ENCODE results near the gene ACSF2. TPM values are rescaled to one million over a fixed set of nuclear protein-coding genes. Genes with fewer than 3 reads are reported as not detected.

Gene ACSF2
- 10 to 100 TPM; 24.2 to 40.6 (median 25.8) TPM for total RNA-seq
- 21.2 TPM for total RNA-seq (2013)

- intact Hi-C loops (cut with micrococcal nuclease) = no loop called here
- peaks cover 21 to 25% of the 10 kb centered on the region in 2 donors for H3K4me1 Mint-ChIP-seq
- Histone ChIP-seq H3K27ac (ENCODE audit: low read length) (peak within 1 kb of the TSS; percentile 61), H3K4me1 (ENCODE audit: control insufficient read depth, insufficient read depth, low read length) (peaks cover 31% of the 10 kb centered on the region), H3K4me3 (ENCODE audit: low read length) (peak within 1 kb of the TSS; percentile 78), H3K36me3 (ENCODE audit: control insufficient read depth, insufficient read depth, low read length) (no peaks in the 10 kb centered on the region), H3K9me3 (ENCODE audit: control insufficient read depth, insufficient read depth, low read length) (no peaks in the 10 kb centered on the region), H3K27me3 (ENCODE audit: control insufficient read depth, insufficient read depth, low read length) (no peaks in the 10 kb centered on the region)
- no peaks in the 10 kb centered on the region for H3K9me3 Mint-ChIP-seq
- under 1% methylated on average over 70 of the region's 70 CpGs for WGBS (ENCODE audit: insufficient coverage)
- DNase-seq = peak; percentile 51 to 77
- no peak for TF ChIP-seq CTCF (IDR thresholded peaks at IDR 0.05)
- ATAC-seq = peak; percentile 87 to 90 (median 88)
- H3K27me3 Mint-ChIP-seq (ENCODE audit: low read depth in 2 of 2) = no peaks in the 10 kb centered on the region
- no peaks in the 10 kb centered on the region for H3K36me3 Mint-ChIP-seq
- H3K27ac Mint-ChIP-seq = peak within 1 kb of the TSS; percentile 75 to 87
- peak within 1 kb of the TSS; percentile 89 for H3K4me3 Mint-ChIP-seq
Measured at GRCh38 chr17:50425682-50426471, at the start of gene ACSF2. TSS of gene ACSF2 (plus strand) at chr17:50426218. CDS start at chr17:50426262, 44 bp downstream.

- TF ChIP-seq CTCF (IDR thresholded peaks at IDR 0.05) = no peak
- DNase-seq (no peak), ATAC-seq (no peak)
- Histone ChIP-seq H3K27ac (ENCODE audit: low read length) (no peak overlapping the region), H3K27me3 (ENCODE audit: control insufficient read depth, insufficient read depth, low read length) (no peaks in the 10 kb centered on the region), H3K4me1 (ENCODE audit: control insufficient read depth, insufficient read depth, low read length) (no peaks in the 10 kb centered on the region), H3K36me3 (ENCODE audit: control insufficient read depth, insufficient read depth, low read length) (peaks cover 42% of the 10 kb centered on the region), H3K4me3 (ENCODE audit: low read length) (no peak overlapping the region), H3K9me3 (ENCODE audit: control insufficient read depth, insufficient read depth, low read length) (no peaks in the 10 kb centered on the region)
- no peaks in the 10 kb centered on the region for H3K4me1 Mint-ChIP-seq
- H3K36me3 Mint-ChIP-seq = no peaks in the 10 kb centered on the region
- WGBS (ENCODE audit: insufficient coverage) = 94% methylated on average over 6 of the region's 6 CpGs
- H3K27me3 Mint-ChIP-seq (ENCODE audit: low read depth in 2 of 2) = no peaks in the 10 kb centered on the region
- intact Hi-C loops (cut with micrococcal nuclease) = no loop called here
- H3K4me3 Mint-ChIP-seq = no peak overlapping the region
- no peaks in the 10 kb centered on the region for H3K9me3 Mint-ChIP-seq
- no peak overlapping the region for H3K27ac Mint-ChIP-seq
Measured at GRCh38 chr17:50379351-50380132, 46.5 kb upstream of the ACSF2 start.

- Mint-ChIP-seq H3K4me1 (peaks cover 0 to 5% of the 10 kb centered on the region in 2 donors), H3K27ac (no peak overlapping the region), H3K9me3 (no peaks in the 10 kb centered on the region), H3K36me3 (peaks cover 8% of the 10 kb centered on the region), H3K4me3 (no peak overlapping the region), H3K27me3 (ENCODE audit: low read depth in 2 of 2) (no peaks in the 10 kb centered on the region)
- 91% methylated on average over 13 of the region's 13 CpGs for whole genome bisulfite sequencing (ENCODE audit: insufficient coverage)
- H3K4me3 ChIP-seq (ENCODE audit: low read length) = no peak overlapping the region
- H3K27ac ChIP-seq (ENCODE audit: low read length) = no peak overlapping the region
- intact Hi-C loops (cut with micrococcal nuclease) = no loop called here
- no peaks in the 10 kb centered on the region for H3K4me1 ChIP-seq (ENCODE audit: control insufficient read depth, insufficient read depth, low read length)
- ATAC-seq (peak in 2 of 3 donors; percentile 26), DNase-seq (no peak)
- no peaks in the 10 kb centered on the region for H3K27me3 ChIP-seq (ENCODE audit: control insufficient read depth, insufficient read depth, low read length)
- no peaks in the 10 kb centered on the region for H3K9me3 ChIP-seq (ENCODE audit: control insufficient read depth, insufficient read depth, low read length)
- H3K36me3 ChIP-seq (ENCODE audit: control insufficient read depth, insufficient read depth, low read length) = peaks cover 52% of the 10 kb centered on the region
- no peak for TF ChIP-seq CTCF (IDR thresholded peaks at IDR 0.05)
Measured at GRCh38 chr17:50380369-50381259, 45.4 kb upstream of the ACSF2 start.

Measured in natural killer cell (primary cell).